ENCODE data around the gene BCAS3.

BCAS3 gene

DNA sequence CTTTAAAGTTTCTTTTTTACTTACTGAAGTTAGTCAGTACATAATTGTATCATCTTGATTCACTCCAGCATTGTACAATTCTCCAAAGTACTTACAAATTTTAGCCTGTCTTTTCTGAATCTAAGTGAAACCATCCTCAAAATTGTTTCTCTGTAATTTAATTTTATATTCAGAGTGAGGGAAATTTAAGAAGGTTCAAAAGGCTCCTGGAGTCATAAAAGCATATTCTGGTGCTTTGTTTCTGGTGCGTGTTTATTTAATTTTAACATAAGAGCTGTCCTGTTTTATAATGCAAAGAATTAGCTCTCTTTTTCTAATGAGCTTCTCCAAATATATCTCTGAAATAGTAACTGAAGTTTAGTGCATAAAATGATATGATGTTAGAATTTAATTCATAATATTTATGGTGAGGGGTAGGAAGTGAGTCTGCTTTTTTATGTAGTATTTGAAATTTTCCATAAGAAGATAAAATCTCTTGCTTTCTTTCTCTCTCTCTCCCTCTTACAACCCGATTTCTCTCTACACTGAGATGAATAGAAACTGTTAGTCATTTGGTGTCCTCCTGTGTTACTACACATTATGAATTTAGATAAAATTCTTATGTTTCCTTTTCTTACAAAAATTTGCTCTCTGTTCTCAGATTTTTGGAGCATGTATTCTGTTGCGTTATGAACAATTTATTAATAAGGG, 339.8 kb downstream of the BCAS3 start:
- no peaks in the 10 kb centered on the region for H3K79me2 ChIP-seq
- H3K4me1 ChIP-seq = no peaks in the 10 kb centered on the region
- TF ChIP-seq, protein P1, sequence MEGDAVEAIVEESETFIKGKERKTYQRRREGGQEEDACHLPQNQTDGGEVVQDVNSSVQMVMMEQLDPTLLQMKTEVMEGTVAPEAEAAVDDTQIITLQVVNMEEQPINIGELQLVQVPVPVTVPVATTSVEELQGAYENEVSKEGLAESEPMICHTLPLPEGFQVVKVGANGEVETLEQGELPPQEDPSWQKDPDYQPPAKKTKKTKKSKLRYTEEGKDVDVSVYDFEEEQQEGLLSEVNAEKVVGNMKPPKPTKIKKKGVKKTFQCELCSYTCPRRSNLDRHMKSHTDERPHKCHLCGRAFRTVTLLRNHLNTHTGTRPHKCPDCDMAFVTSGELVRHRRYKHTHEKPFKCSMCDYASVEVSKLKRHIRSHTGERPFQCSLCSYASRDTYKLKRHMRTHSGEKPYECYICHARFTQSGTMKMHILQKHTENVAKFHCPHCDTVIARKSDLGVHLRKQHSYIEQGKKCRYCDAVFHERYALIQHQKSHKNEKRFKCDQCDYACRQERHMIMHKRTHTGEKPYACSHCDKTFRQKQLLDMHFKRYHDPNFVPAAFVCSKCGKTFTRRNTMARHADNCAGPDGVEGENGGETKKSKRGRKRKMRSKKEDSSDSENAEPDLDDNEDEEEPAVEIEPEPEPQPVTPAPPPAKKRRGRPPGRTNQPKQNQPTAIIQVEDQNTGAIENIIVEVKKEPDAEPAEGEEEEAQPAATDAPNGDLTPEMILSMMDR (IDR thresholded peaks at IDR 0.05) = no peak
- H2AFZ ChIP-seq = no peak overlapping the region
- H3K4me2 ChIP-seq (ENCODE audit: low read length) = no peak overlapping the region
- no peak overlapping the region for H3K9ac ChIP-seq
- no peaks in the 10 kb centered on the region for H3K36me3 ChIP-seq (ENCODE audit: control insufficient read depth, insufficient read depth, low read length)
- H3K27ac ChIP-seq = no peak overlapping the region
- no peaks in the 10 kb centered on the region for H3K27me3 ChIP-seq (ENCODE audit: control insufficient read depth, insufficient read depth, low read length)
- no peak overlapping the region for H3K4me3 ChIP-seq (ENCODE audit: low read depth, low read length)
- no peaks in the 10 kb centered on the region for H3K9me3 ChIP-seq (ENCODE audit: control insufficient read depth, low read length)

DNA sequence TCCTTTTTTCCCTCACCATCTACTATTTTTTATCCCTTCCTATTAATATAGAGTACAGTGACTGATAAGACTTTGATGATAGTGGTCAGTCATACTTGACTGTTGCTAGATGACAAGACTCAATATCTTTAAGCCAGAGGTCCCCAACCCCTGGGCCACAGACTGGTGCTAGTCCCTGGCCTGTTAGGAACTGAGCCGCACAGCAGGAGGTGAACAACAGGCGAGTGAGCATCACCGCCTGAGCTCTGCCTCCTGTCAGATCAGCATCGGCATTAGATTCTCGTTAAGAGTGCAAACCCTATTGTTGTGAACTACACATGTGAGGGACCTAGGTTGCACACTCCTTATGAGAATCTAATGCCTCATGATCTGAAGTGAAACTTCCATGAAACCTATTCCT, 341.3 kb downstream of the BCAS3 start:
- Histone ChIP-seq H3K9ac (no peak overlapping the region), H3K4me1 (no peaks in the 10 kb centered on the region), H3K36me3 (ENCODE audit: control insufficient read depth, insufficient read depth, low read length) (no peaks in the 10 kb centered on the region), H2AFZ (no peak overlapping the region), H3K79me2 (no peaks in the 10 kb centered on the region), H3K4me2 (ENCODE audit: low read length) (no peak overlapping the region), H3K27ac (no peak overlapping the region), H3K9me3 (ENCODE audit: control insufficient read depth, low read length) (no peaks in the 10 kb centered on the region), H3K4me3 (ENCODE audit: low read depth, low read length) (no peak overlapping the region), H3K27me3 (ENCODE audit: control insufficient read depth, insufficient read depth, low read length) (no peaks in the 10 kb centered on the region)
- TF ChIP-seq, protein P1 (IDR thresholded peaks at IDR 0.05) = no peak

DNA sequence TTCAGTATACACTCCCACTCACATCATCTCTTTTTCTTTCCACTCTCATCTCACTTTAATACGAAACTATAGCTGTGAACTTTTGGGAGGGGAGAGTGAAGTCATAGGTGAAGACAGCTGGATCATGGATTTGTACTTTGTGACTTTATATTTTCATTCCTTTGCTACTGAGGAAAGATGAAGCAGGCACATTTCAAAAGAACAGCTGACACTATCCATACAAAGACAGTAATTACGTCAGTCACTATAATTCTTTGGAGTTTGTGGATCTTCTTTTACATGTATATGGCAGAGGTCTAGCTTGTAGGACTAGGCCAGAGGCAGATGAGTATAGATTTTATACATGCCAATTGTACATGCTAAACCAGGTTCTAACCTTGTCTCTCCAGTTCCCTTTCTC, 346.3 kb downstream of the BCAS3 start:
- Histone ChIP-seq H3K36me3 (ENCODE audit: control insufficient read depth, insufficient read depth, low read length) (no peaks in the 10 kb centered on the region), H3K9ac (no peak overlapping the region), H2AFZ (no peak overlapping the region), H3K79me2 (no peaks in the 10 kb centered on the region), H3K27ac (no peak overlapping the region), H3K4me2 (ENCODE audit: low read length) (no peak overlapping the region), H3K27me3 (ENCODE audit: control insufficient read depth, insufficient read depth, low read length) (no peaks in the 10 kb centered on the region), H3K4me1 (no peaks in the 10 kb centered on the region), H3K9me3 (ENCODE audit: control insufficient read depth, low read length) (no peaks in the 10 kb centered on the region), H3K4me3 (ENCODE audit: low read depth, low read length) (no peak overlapping the region)
- TF ChIP-seq, protein P1 (IDR thresholded peaks at IDR 0.05) = no peak

DNA sequence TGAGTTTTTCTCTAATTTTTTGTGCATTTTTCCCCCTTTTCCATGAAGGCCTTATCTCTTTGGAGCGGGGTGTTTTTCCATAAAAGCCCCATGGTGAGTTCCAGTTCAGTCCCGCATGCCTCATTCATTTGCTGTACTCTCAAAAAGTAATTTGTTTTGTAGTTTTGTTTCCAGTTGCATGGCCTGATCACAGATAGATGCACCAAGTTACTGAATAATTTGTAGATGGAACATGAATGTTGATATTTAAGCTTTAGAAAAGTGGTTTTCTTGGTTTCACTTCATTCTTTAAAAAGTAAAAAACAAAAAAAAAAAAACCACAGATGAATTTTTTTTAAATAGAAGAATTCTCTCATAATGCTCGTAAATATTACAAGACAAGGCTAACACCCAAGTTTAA, 349.2 kb downstream of the BCAS3 start:
- Histone ChIP-seq H3K9me3 (ENCODE audit: control insufficient read depth, low read length) (no peaks in the 10 kb centered on the region), H3K4me2 (ENCODE audit: low read length) (no peak overlapping the region), H2AFZ (no peak overlapping the region), H3K27me3 (ENCODE audit: control insufficient read depth, insufficient read depth, low read length) (no peaks in the 10 kb centered on the region), H3K79me2 (no peaks in the 10 kb centered on the region), H3K36me3 (ENCODE audit: control insufficient read depth, insufficient read depth, low read length) (no peaks in the 10 kb centered on the region), H3K4me3 (ENCODE audit: low read depth, low read length) (no peak overlapping the region), H3K4me1 (no peaks in the 10 kb centered on the region), H3K9ac (no peak overlapping the region), H3K27ac (no peak overlapping the region)
- TF ChIP-seq, protein P1 (IDR thresholded peaks at IDR 0.05) = no peak

DNA sequence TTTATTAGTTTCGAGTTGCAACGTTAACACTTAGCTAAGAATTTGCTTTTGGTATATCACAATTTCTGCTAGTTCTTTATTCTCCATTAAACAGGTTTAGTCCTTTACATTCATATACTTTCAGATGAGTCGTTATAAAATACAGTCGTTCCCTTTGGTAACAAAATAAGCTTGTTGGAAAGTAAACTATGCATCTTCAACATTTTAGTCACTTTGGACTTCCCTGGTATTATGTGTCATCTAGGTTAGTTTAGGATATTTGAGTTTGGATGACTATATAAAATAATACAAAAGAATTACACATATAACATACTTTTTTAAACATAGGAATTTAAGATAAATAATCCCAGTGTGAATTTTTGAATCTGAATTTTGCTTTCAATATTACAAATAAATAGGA, 351.5 kb downstream of the BCAS3 start:
- Histone ChIP-seq H3K27ac (no peak overlapping the region), H3K9me3 (ENCODE audit: control insufficient read depth, low read length) (no peaks in the 10 kb centered on the region), H3K27me3 (ENCODE audit: control insufficient read depth, insufficient read depth, low read length) (no peaks in the 10 kb centered on the region), H3K4me3 (ENCODE audit: low read depth, low read length) (no peak overlapping the region), H2AFZ (no peak overlapping the region), H3K4me1 (no peaks in the 10 kb centered on the region), H3K9ac (no peak overlapping the region), H3K4me2 (ENCODE audit: low read length) (no peak overlapping the region), H3K36me3 (ENCODE audit: control insufficient read depth, insufficient read depth, low read length) (no peaks in the 10 kb centered on the region), H3K79me2 (no peaks in the 10 kb centered on the region)
- TF ChIP-seq, protein P1 (IDR thresholded peaks at IDR 0.05) = no peak
